ENCODE data around the gene SCT.

Gene SCT

GRCh38 chr11:643849-644738, 17.1 kb upstream of the SCT start:
- DNase-seq (ENCODE audit: low spot score): no peak

GRCh38 chr11:643366-643765, 16.4 kb upstream of the SCT start:
- DNase-seq (ENCODE audit: low spot score): no peak

- DNase-seq (ENCODE audit: low spot score): no peak
Observed at GRCh38 chr11:641806-642370, 14.9 kb upstream of the SCT start.

- no peak for DNase-seq (ENCODE audit: low spot score)
Observed at GRCh38 chr11:640021-640706, 13.2 kb upstream of the SCT start.

- DNase-seq (ENCODE audit: low spot score): no peak
Observed at GRCh38 chr11:639332-639955, 12.5 kb upstream of the SCT start.

- no peak for DNase-seq (ENCODE audit: low spot score)
Observed at GRCh38 chr11:638631-639331, 11.8 kb upstream of the SCT start.

- DNase-seq (ENCODE audit: low spot score): no peak
Observed at GRCh38 chr11:637593-638521, 10.9 kb upstream of the SCT start.

GRCh38 chr11:637333-637592, 10.3 kb upstream of the SCT start:
- no peak for DNase-seq (ENCODE audit: low spot score)

GRCh38 chr11:636511-637332, 9.7 kb upstream of the SCT start, which contains the start of gene DRD4:
Gene DRD4 (plus strand): TSS chr11:637269. CDS start chr11:637305, 36 bp downstream.
- DNase-seq (ENCODE audit: low spot score): no peak

GRCh38 chr11:635945-636510, 9.0 kb upstream of the SCT start:
- no peak for DNase-seq (ENCODE audit: low spot score)

- no peak for DNase-seq (ENCODE audit: low spot score)
Observed at GRCh38 chr11:630871-631270, 3.9 kb upstream of the SCT start.

- peak; percentile 22 for DNase-seq (ENCODE audit: low spot score)
Observed at GRCh38 chr11:629237-629583, 2.2 kb upstream of the SCT start.

- no peak for DNase-seq (ENCODE audit: low spot score)
Observed at GRCh38 chr11:628056-628455, 1.1 kb upstream of the SCT start.

- DNase-seq (ENCODE audit: low spot score): no peak
Observed at GRCh38 chr11:627308-627576, 261 bp upstream of the SCT start.

GRCh38 chr11:625636-626268, 1.2 kb downstream of the SCT start:
- DNase-seq (ENCODE audit: low spot score): no peak

GRCh38 chr11:624705-625635, 2.0 kb downstream of the SCT start, which contains the start of gene CDHR5:
Gene CDHR5 (minus strand): TSS chr11:624955. CDS start chr11:624902, 53 bp downstream.
- no peak for DNase-seq (ENCODE audit: low spot score)

GRCh38 chr11:623999-624704, 2.8 kb downstream of the SCT start:
- no peak for DNase-seq (ENCODE audit: low spot score)

GRCh38 chr11:623349-623869, 3.6 kb downstream of the SCT start:
- no peak for DNase-seq (ENCODE audit: low spot score)

All from CD4-positive, alpha-beta T cell treated with Interleukin-2 at 100 ng/mL for 4 hours (primary cell).